Uterus (tissue), 2 donors: ENCODE data around the gene WRAP73.

ENCODE experiments used
- CTCF ChIP-seq, 4 experiments: fragments of 200-600 bp in 2 of 4; fragments of 450-650 bp in 2 of 4; sonication (generic) in 2 of 4; IDR thresholded peaks; one replicate each; pipeline ENCODE4 v1.5.1; 2016 to 2019; ENCODE audit warnings: antibody characterized with exemption in 4 of 4, mild to moderate bottlenecking in 2 of 4, moderate library complexity in 1 of 4
- POLR2A ChIP-seq, 2 donors: fragments of 450-650 bp; IDR thresholded peaks; one replicate each; pipeline ENCODE4 v1.6.1; 2016; ENCODE audit warnings: antibody characterized with exemption in 2 of 2, mild to moderate bottlenecking in 1 of 2, moderate library complexity in 1 of 2

- TF ChIP-seq CTCF (IDR thresholded peaks at IDR 0.05), result no peak
- no peak for TF ChIP-seq POLR2A (IDR thresholded peaks at IDR 0.05)
Observed at GRCh38 chr1:3640121-3640837, 9.6 kb downstream of the WRAP73 start.
